Stimulated activated CD4-positive, alpha-beta T cell treated with anti-CD3 and anti-CD28 coated beads, TNF-alpha, amount 100 ng/mL, for 4 hours (primary cell): Measurements from ENCODE around the gene ELMO1.

ENCODE experiments used
- DNase-seq, 3 experiments: peaks; one replicate each; pipeline ENCODE4 v3.0.0-alpha.2; 2020; ENCODE audit warnings: low read depth in 3 of 3

Gene ELMO1

GRCh38 chr7:37018954-37019353, 429.7 kb downstream of the ELMO1 start:
- no peak for DNase-seq

DNA sequence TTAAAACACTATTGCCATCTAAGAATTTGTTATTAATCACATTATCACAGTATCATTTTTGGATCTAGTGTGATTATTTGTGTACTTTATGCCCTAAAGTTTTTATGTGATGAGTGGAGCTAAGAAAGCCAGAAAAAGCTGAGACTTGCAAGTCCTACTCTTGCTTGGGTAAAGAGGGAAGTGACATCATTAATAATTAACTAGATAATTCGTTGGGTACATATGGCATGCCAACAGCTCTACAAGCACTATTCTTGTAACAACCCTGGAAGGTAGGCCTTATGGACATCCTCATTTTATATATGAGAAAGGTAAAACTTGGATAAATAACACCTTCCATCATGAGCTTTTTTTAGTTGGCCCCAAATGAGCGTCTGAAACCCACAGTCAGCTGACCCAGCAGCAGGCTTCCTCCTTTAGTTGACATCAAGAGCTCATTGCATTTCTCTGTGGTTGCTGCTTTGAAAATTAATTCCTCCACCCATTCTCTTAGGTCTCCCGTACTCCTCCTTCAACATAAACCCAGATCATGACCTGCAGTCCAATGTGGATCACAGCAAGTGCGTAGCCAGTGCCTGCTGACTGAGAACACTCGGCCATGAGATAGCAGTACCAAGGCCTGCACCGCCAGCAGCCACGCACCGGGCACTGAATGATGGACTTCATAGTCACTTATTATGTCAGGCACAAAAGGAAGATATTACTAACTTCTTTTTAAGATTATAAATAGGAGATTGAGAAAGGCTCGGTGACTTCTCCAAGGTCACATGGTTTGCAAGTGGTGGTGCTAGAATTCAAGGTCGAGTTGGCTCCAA, 432.4 kb downstream of the ELMO1 start:
- DNase-seq: no peak

GRCh38 chr7:37015353-37016034, 433.2 kb downstream of the ELMO1 start:
- no peak for DNase-seq

- DNase-seq: no peak
Observed at GRCh38 chr7:37013771-37014170, 434.9 kb downstream of the ELMO1 start.

- no peak for DNase-seq
Observed at GRCh38 chr7:37011151-37011890, 437.3 kb downstream of the ELMO1 start.

DNA sequence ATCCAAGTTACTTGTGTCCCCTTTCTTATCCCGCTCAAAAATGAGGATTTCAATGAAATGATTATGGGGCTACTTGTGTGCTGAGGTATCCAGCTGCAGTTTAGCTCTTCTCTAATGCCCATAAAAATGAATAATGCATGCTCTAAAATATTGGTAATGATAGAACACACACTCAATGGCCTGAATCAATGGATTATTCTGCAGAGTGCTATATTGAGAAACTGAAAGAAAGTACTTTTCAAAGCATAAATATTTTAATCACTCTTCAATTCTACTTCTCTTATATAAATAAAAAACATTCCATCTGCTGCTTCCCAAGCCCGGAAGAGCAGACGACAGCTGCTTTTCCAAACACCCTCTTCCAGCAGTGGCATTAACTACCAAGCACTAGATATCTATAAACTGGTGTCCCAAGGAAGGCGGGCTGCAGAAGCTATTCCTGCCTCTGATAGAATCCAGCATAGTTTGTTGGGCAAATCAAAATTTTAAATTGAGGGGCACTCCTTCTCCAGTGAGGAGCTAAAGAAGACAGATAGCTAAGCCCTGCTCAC, 439.5 kb downstream of the ELMO1 start:
- DNase-seq: no peak

GRCh38 chr7:37007691-37008090, 441.0 kb downstream of the ELMO1 start:
- no peak for DNase-seq

DNA sequence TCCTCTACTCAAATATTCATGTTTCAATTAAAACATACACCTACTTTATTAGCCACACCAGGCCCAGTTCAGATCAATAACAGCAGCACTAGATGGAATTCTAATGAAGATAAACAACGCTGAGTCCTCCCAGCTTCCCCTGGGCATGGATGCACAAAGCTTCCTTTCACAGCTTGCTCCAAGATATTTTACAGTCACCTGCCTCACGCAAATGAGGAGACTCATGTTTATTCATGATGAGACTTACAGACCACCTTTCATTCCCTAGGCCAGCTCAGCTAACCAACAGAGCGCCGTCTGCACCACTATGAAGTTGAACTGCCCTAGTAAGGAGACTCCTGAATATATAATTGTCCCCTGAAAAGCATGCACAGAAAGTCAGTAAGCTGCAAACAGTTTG, 441.4 kb downstream of the ELMO1 start:
- DNase-seq: no peak

GRCh38 chr7:37006764-37007163, 441.9 kb downstream of the ELMO1 start:
- DNase-seq: no peak

- no peak for DNase-seq
Observed at GRCh38 chr7:37000511-37000910, 448.2 kb downstream of the ELMO1 start.

DNA sequence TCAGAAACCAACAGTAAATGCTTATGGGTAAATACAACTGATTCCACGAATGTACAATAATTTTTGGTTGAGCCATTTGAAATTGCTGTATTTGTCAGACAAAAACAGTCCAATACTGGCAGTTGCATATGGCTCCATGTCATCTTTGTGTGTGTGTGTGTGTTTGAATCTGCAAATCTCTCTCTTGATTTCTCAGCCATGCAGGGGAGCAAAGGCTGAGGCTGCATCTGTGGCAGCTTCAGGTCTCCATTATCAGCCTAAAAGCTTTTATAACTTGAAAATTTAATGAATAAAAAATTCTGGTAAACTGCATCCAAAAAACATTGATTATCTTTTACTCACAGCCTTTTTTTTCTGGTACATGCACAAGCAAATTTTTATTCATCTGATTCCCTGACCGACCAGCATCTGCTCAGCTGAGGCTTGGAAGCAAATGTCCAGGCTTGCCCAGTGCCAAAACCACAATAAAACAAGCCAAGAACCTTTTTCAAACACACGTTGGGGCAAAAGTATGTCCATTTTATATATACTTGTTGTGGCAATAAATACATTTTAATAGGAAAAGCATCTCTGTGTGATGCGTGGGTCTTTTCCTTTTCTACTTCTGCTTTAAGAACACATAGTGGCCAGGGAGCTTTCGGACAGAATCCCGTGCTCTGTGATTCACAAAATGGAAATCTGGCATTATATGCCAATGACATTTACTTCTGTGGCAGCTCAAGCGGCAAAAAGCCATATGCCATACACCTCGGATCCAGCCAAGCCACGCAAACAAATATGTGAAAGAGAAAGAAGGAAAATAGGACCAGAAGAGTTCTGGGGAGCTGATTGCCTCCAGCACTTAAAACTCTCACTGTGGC, 448.8 kb downstream of the ELMO1 start:
- DNase-seq: no peak

- DNase-seq: no peak
Observed at GRCh38 chr7:36995776-36996175, 452.9 kb downstream of the ELMO1 start.

DNA sequence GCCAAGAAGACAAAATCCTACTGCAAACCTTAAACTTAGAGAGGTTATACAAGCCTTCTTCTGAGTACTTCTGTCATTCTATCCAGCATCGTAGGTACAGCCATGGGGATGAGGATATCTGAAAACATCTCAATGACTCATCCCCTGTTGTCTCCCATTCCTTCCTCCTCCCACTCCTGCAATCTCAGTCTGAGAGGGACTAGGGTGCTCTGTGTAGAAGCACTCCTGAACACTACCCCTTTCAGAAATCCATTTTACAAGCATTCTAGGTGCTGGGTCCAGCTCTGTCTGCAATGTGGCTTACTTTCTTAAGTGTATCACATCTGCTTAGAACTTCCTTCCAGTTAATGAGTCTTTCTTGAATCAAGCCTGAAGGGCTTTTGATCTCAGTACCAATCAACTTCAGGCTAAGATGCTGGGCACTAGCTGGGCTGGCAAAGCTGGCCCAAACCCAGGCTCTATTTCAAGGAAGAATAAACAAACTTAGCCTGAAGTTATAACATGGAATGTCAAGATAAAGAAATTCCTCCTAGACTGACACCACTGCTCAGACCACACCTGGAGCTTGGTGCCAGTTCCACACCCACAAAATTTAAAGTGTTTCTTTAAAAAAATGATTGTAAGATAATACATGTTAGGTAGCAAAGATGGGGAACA, 454.1 kb downstream of the ELMO1 start:
- no peak for DNase-seq

DNA sequence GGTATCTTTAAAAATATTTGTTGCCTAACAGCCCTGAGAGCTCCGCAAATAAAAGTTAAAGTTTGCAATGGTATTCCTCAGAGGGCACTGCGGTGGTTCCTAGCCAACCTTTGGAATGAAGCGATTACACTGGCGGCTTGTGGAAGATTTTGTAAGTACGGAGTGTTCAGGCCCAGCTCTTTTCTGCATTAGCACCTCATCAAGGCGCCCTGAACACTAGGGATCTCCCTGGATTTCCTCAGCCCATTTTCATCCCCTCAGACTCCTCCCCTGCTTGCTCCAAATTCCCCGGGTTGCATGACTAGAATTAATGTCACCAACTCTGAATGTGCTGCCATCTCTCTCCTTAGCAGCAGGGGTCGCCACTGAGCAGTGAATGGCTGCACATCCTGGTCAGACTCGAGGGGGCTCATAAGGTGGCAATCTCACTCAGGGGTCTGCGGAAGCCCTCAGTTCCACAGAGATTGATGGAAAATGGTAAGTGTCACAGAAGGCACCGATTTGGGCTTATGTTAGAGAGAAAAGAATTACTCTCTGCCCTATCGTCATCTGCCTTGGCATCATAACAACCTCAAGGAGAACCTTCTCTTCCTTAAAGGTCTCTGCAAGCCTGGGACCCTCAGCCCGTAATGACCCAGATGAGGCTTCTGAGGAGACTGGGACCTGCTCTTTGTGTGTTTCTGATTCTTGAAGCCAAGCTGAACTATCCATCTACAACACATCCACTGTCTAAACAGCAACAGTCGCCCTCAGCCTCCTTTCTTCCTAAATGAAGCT, 461.5 kb downstream of the ELMO1 start:
- DNase-seq: peak; percentile 18 to 43 (median 23)

- no peak for DNase-seq
Observed at GRCh38 chr7:36986511-36986933, 462.1 kb downstream of the ELMO1 start.

- DNase-seq: no peak
Observed at GRCh38 chr7:36985866-36986400, 462.7 kb downstream of the ELMO1 start.

- DNase-seq: no peak
Observed at GRCh38 chr7:36985316-36985715, 463.3 kb downstream of the ELMO1 start.

DNA sequence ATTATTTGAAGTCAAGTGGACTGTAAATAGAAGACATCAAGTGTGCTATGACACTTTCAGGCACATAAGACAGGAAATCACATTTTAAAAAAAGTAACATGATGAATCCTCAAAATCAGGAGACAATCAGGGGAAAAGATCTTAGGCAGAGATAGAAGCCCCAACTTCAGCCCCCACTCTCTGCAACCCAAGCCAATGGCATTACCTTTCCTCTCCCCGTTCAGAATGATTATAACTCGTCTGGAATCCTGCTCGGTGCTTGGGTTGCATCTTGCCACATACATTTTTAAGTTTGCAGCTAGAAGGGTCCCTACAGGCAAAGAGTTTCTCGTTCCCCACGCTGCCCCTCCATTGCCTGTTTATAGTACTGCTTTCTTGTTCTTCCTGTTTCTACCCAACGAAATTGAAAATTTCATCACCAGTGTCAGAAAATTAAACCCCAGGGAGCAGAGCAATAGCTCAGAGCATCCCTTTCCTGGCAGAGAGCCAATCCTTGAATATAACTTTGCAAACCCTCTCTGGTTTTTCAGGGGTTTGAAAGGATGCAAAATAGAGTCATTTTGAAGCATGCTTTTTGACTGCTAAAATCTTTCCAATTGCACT, 463.9 kb downstream of the ELMO1 start:
- DNase-seq: no peak

GRCh38 chr7:36984041-36984521, 464.6 kb downstream of the ELMO1 start:
- DNase-seq: no peak
